Aorta (tissue), 5 donors: ENCODE results near the gene KLHDC1. TPM values are rescaled to one million over a fixed set of nuclear protein-coding genes. Genes with fewer than 3 reads are reported as not detected.
"Not testable (repeated sequence)": the region's sequence is repeated elsewhere in the genome, so short reads cannot be mapped to it uniquely, and the experiment has no call there.

Source experiments
- ATAC-seq: fragments of 200-7000 bp; cut with Tn5 transposase; one replicate; pipeline ENCODE4 v1.9.1; 2022; ENCODE audit warnings: moderate library complexity; ENCODE audit not compliant: low FRiP score
- DNase-seq, 2 donors: peaks; one replicate each; pipeline ENCODE4 v3.0.0-alpha.2; 2020
- H3K27ac ChIP-seq, 2 donors: one replicate each; pipeline ENCODE4 v1.5.1; 2013; ENCODE audit warnings: low read length in 2 of 2, mild to moderate bottlenecking in 2 of 2, moderate library complexity in 2 of 2, control low read depth in 1 of 2, inconsistent platforms in 1 of 2, low read depth in 1 of 2
- H3K27me3 ChIP-seq, 2 donors: one replicate each; pipeline ENCODE4 v1.6.1; 2013; ENCODE audit warnings: control low read depth in 1 of 2, low read length in 1 of 2, mild to moderate bottlenecking in 1 of 2, moderate library complexity in 1 of 2; ENCODE audit not compliant: insufficient read depth in 2 of 2, control insufficient read depth in 1 of 2
- H3K36me3 ChIP-seq, 2 donors: one replicate each; pipeline ENCODE4 v1.6.1; 2013; ENCODE audit warnings: control low read depth in 1 of 2, low read length in 1 of 2, mild to moderate bottlenecking in 1 of 2; ENCODE audit not compliant: insufficient read depth in 2 of 2, control insufficient read depth in 1 of 2
- H3K4me1 ChIP-seq, 2 donors: one replicate each; pipeline ENCODE4 v1.6.1; 2013; ENCODE audit warnings: low read length in 2 of 2, control low read depth in 1 of 2, mild to moderate bottlenecking in 1 of 2, moderate library complexity in 1 of 2; ENCODE audit not compliant: insufficient read depth in 2 of 2, control insufficient read depth in 1 of 2
- H3K4me3 ChIP-seq, 2 donors: one replicate each; pipeline ENCODE4 v1.5.1; 2013; ENCODE audit warnings: low read length in 2 of 2, control low read depth in 1 of 2, mild to moderate bottlenecking in 1 of 2
- H3K9me3 ChIP-seq: one replicate; pipeline ENCODE4 v1.6.1; 2013; ENCODE audit warnings: mild to moderate bottlenecking, low read length; ENCODE audit not compliant: control insufficient read depth
- WGBS, 2 donors: extraction: QIAGEN DNeasy Blood & Tissue Kit; methylation state at CpG; one replicate each; pipeline ENCODE4 v1.1.7; 2013; 5-methylcytosine and 5-hydroxymethylcytosine counted together
- intact Hi-C, 2 donors: fragments of 100-400 bp; cut with DNase I; formaldehyde crosslinking; loops; one replicate each; pipeline versions ENCODE4 v1.14.2 to v1.15.0; 2022
- polyA plus RNA-seq, 2 donors: library from polyadenylated mRNA; stranded (reverse); fragments of 200-250 nt; gene quantifications; one replicate each; pipeline ENCODE4 v1.2.3, GENCODE V29; 2013
- total RNA-seq, 2 donors: library from RNA; stranded (reverse); fragmentation: NEBNext Ultra II Directional; extraction: Animal tissue kit (Norgen Biotek cat#: 25700); gene quantifications; one replicate each; pipeline ENCODE4 v1.2.1, GENCODE V29; 2021
- donor health status: healthy with polysubstance abuse.
- donor health status: Bipolar disorder and iron deficiency.
- donor health status: DM: no; HTN: no; CAD: no.
- donor health status: DM: no; HTN: no; CAD: no.
- donor health status: DM: yes; HTN: yes; CAD: no.

KLHDC1 gene
- total and polyA plus RNA-seq, 4 donors: 1.4 to 19.4 (median 8.2) TPM

DNA sequence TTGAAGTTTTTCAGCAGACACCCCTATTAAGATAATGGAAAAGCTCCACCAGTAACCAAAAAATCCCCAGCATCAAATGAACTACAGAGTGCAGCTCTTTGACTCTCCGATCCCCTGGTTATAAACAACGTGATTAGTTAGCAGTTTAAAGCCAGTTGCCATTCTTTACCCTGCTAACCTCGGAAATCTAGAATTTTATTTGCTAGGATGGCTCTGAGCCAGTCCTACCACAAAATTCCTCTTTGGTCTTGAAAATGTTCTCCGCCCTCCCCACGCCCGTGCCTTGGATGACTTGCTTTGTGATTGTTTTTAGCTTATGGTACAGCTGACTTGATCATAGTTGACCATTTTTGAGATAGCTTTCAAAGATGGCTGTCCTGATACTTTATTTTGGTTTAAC is 76.3 kb downstream of the KLHDC1 start:
- H3K9me3 ChIP-seq: no peaks in the 10 kb centered on the region
- no peaks in the 10 kb centered on the region for H3K36me3 ChIP-seq
- H3K4me1 ChIP-seq: peaks cover 0 to 3% of the 10 kb centered on the region in 2 donors
- H3K27me3 ChIP-seq: no peaks in the 10 kb centered on the region
- 12 to 16% methylated on average over 6 of the region's 6 CpGs for WGBS, 2 donors
- H3K4me3 ChIP-seq: peak overlapping the region; percentile 95 to 96
- H3K27ac ChIP-seq: peak overlapping the region in 1 of 2 donors; percentile 96
- intact Hi-C loops: loop anchor here (2.0 to 5.0 kb wide), 2 partner anchors 77 to 134 kb away; partner anchors contain the start of genes DNAAF2 (in 1 of the 2) and KLHDC1 (in 1 of the 2)
- ATAC-seq: no peak
- DNase-seq: no peak

- Histone ChIP-seq H3K4me3 (peak overlapping the region in 1 of 2 donors; percentile 95), H3K27me3 (no peaks in the 10 kb centered on the region), H3K36me3 (no peaks in the 10 kb centered on the region), H3K9me3 (no peaks in the 10 kb centered on the region), H3K27ac (no peak overlapping the region), H3K4me1 (peaks cover 0 to 3% of the 10 kb centered on the region in 2 donors)
- DNase-seq (no peak), ATAC-seq (no peak)
- intact Hi-C loops: loop anchor here (2.0 to 5.0 kb wide), 2 partner anchors 77 to 135 kb away; partner anchors contain the start of genes DNAAF2 (in 1 of the 2) and KLHDC1 (in 1 of the 2)
- WGBS, 2 donors: 57 to 68% methylated on average over 15 of the region's 15 CpGs
Observed at GRCh38 chr14:49769581-49770211, 76.8 kb downstream of the KLHDC1 start.

DNA sequence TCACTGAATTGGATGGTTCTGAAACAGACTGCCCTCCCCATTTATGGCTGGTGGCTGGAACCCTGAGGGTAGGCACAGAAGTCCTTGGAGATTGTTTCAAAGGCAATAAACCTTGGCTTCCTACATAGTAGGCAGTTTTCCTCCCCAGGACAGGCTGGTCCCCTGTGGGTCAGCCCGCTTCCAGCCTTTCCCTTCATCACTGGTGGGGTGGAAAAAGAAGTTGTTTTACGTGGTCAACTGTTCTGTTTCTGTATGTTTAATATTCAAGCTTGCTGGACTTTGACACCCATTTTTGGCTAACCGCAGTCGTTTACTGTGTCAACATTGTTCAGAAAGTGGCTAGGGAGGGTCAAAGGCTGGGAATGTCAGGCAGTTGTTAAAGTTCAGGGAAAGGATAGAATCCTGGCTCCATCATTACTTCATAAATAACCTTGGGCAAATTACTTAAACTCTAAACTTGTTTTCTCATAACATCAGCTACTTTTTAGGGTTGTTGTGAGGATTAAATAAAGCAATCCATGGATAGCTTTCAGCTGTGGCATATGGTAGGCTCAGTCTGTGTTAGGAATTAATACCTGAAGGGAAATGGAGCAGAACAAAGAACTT is 77.4 kb downstream of the KLHDC1 start:
- peaks cover 0 to 3% of the 10 kb centered on the region in 2 donors for H3K4me1 ChIP-seq
- intact Hi-C loops: no loop called here
- 34 to 37% methylated on average over 4 of the region's 4 CpGs for WGBS, 2 donors
- H3K36me3 ChIP-seq: no peaks in the 10 kb centered on the region
- ATAC-seq: no peak
- H3K9me3 ChIP-seq: no peaks in the 10 kb centered on the region
- H3K27ac ChIP-seq: no peak overlapping the region
- H3K4me3 ChIP-seq: no peak overlapping the region
- H3K27me3 ChIP-seq: no peaks in the 10 kb centered on the region
- DNase-seq: no peak

GRCh38 chr14:49771691-49772090 is 78.8 kb downstream of the KLHDC1 start:
- intact Hi-C loops, H3K9me3 ChIP-seq: not testable (repeated sequence)
- WGBS, 2 donors: 88 to 91% methylated on average over 10 of the region's 10 CpGs

DNA sequence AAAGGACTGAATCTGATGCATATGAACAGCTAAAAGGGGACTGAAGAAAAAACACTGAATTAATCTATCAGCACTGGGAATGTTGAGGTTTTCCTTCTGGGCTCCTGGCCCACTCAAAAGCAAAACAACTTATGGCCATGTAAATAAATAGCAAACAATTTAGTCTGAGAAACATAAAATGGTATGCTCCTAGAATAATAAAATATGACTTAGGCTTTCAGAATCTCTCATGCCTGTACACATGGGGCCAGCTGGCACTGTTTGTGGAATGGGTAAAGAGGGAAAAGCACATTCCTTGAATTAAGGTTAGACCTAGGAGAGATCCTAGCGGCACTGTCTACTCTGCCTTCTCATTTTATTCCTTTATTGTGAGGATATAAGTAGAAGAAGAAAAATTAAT is 81.2 kb downstream of the KLHDC1 start:
- Histone ChIP-seq H3K9me3 (no peaks in the 10 kb centered on the region), H3K27me3 (no peaks in the 10 kb centered on the region), H3K4me1 (peaks cover 0 to 3% of the 10 kb centered on the region in 2 donors), H3K36me3 (peaks cover 0 to 5% of the 10 kb centered on the region in 2 donors), H3K4me3 (no peak overlapping the region), H3K27ac (no peak overlapping the region)
- intact Hi-C loops: no loop called here
- ATAC-seq: no peak
- DNase-seq: no peak
- 59 to 68% methylated on average over 1 of the region's 1 CpG for WGBS, 2 donors

More at GRCh38 chr14:49771691-49772090, 78.8 kb downstream of the KLHDC1 start:
- not testable (repeated sequence) for ATAC-seq, H3K36me3 ChIP-seq, H3K27me3 ChIP-seq, H3K4me3 ChIP-seq, H3K4me1 ChIP-seq, DNase-seq, H3K27ac ChIP-seq

- WGBS, 2 donors: 96 to 99% methylated on average over 2 of the region's 2 CpGs
Observed at GRCh38 chr14:49778421-49778820, 85.5 kb downstream of the KLHDC1 start.

GRCh38 chr14:49781040-49781439 is 88.1 kb downstream of the KLHDC1 start:
- H3K4me3 ChIP-seq, ATAC-seq, H3K9me3 ChIP-seq, H3K4me1 ChIP-seq, DNase-seq, H3K27ac ChIP-seq, H3K27me3 ChIP-seq, H3K36me3 ChIP-seq: not testable (repeated sequence)
- 91 to 92% methylated on average over 7 of the region's 7 CpGs for WGBS, 2 donors
- intact Hi-C loops: loop anchor here in 1 of 2 donors (10.0 kb wide), 1 partner anchor 54 kb away; no protein-coding TSS in a partner anchor

More at GRCh38 chr14:49778421-49778820, 85.5 kb downstream of the KLHDC1 start:
- intact Hi-C loops: no loop called here
- Histone ChIP-seq H3K4me1 (no peaks in the 10 kb centered on the region), H3K27ac (no peak overlapping the region), H3K4me3 (no peak overlapping the region), H3K9me3 (no peaks in the 10 kb centered on the region), H3K36me3 (peaks cover 2 to 5% of the 10 kb centered on the region in 2 donors), H3K27me3 (no peaks in the 10 kb centered on the region)
- ATAC-seq (no peak), DNase-seq (no peak)

- Histone ChIP-seq H3K27me3 (no peaks in the 10 kb centered on the region), H3K36me3 (peaks cover 4 to 8% of the 10 kb centered on the region in 2 donors), H3K9me3 (no peaks in the 10 kb centered on the region), H3K27ac (no peak overlapping the region), H3K4me3 (no peak overlapping the region), H3K4me1 (no peaks in the 10 kb centered on the region)
- no peak for ATAC-seq
- intact Hi-C loops: loop anchor here in 1 of 2 donors (10.0 kb wide), 1 partner anchor 51 kb away; no protein-coding TSS in a partner anchor
- WGBS, 2 donors: 82 to 84% methylated on average over 3 of the region's 3 CpGs
- DNase-seq: no peak
Observed at GRCh38 chr14:49783394-49784014, 90.6 kb downstream of the KLHDC1 start.
